ENCODE data around the gene TGFBR3L. TPM values are rescaled to one million over a fixed set of nuclear protein-coding genes. Genes with fewer than 3 reads are reported as not detected.
"Not testable (repeated sequence)": the region's sequence is repeated elsewhere in the genome, so short reads cannot be mapped to it uniquely, and the experiment has no call there.

TGFBR3L gene
- polyA plus RNA-seq, 4 donors: 0.24 to 0.60 (median 0.59) TPM; not detected in 1

DNA sequence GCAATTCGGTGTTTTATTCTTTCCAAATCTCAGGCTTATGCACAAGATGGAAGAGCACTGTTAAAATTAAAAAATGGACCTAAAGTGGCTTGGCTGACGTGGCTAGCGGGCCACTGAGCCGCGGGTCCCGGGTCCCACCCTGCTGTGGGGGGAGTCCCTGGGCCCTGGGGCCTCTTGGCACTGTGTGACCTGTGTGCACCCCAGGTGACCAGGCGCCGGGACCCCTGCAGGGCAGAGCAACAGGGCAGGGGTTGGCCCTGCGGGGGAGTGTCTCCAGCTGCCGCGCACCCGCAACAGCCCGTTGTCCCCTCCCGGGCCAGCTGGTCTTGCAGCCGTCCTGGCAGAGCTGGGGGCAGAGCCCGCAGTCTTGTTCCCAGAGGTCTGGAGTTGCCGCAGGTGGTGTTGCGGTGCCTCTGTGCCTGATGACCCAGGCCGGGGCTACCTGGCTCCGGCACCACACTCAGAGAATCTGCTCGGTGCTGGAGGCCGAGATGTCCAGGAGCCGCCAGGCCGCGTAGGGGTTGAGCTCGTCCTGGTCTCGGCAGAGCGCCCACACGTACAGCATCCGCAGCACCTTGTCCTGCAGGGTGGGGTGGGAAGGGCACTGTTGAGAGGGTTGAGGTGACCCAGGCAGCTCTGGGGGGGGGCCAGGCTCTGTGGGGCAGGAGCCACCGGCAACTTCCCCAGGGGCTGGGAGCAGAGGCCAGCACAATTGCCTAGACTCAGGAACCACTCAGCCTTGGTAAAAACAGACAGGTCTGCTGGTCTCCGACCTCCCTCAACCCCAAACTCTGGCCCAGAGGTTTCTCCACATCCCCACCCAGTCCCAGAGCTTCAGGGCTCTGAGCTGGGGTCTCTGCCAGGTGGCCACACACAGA, 12.3 kb downstream of the TGFBR3L start:
- no peak for DNase-seq (ENCODE audit: low read depth in 4 of 4, low spot score in 3 of 4)

DNA sequence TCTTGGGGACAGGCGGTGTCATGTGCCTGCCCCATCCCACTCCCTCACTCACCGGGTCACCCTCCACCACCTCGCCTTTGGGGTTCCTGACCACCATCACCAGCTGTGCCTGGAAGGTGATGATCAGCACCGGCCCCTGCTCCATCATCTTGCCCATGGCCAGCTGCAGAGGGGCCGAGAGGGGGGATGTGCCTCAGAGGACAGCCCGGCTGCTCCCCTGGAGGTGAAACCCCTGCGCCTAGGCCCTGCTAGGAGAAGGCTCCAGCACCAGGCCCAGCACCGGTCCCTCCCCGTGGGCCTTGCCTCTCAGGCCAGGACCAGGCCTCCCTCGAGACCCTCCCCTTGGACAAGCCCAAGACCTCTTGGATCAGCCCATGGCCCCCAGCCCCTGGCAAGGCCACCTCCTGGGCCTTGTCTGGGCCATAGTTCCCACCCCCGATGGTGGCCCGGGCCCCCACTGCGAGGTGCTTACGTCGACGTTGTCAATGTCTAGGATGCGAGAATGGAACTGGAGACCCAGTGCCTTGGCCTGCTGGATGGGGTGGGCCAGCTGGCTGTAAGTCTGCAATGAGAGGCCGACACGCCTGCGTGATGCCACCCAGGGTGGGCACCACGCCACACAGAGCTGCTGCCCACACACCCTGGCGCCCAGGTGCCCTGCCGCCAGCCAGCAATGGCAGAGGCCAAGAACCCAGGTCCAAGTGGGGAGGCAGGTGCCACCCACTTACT, 13.1 kb downstream of the TGFBR3L start:
- DNase-seq (ENCODE audit: low read depth in 4 of 4, low spot score in 3 of 4): no peak

DNA sequence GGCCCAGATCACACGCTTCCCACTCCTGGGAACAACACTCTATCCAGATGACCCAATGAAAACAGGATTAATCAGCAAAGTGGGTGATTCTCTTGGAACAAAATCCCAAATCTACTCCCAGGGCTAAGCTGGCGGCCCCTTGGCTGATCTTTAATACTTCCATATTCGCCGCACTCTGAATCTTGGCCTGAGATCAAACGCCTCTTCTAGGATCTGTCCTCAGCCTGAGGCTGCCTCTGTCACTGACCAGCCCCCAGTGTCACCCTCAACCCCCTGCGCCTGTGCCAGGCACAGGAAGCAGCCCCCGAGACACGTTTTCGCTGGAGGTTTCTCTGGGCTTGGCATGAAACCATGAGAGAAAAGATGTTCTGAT, 13.7 kb downstream of the TGFBR3L start:
- DNase-seq (ENCODE audit: low read depth in 4 of 4, low spot score in 3 of 4): no peak

DNA sequence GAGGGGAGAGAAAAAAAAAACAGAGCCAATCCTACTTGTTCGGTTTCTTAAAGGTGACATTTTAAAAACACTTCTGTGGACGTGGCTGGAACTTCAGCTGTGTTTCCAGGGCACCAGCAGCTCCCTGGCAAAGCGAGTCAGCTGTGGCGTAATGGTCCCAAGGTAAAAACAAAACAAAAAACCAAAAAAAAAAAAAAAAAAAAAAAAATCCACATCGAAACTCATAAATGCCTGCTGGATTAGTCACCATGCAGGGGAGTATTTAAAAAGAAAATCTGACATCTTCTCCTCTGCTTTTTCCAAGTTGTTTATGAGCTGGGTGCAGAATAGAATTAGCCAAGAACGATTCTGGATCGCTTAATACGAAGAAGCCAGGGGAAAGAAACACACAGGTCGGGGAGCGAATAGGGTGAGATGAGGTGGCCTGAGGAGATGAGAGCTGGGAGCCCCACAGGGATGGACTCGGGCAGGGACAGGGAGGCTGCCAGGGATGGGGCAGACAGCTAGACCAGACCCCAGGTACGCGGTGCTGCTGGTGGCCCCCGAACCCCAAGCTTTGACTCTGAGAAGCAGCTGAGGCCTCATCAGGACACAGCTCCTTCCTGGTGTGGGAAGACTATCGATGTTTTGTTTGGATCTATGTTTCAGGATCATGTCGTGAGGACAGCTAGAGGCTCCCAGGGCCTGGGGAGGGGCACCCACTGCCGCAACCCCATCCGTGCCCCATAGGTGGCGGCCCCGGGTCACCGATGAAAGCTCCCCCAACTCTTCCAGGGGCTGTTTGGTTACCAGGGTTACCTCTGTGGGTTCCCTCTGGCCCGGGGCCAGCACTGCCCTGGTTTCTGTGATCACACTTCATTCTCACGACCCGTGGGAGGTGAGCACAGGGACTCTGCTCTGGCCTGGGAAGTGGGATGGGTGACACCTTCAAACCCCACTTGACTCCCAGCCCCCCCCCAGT, 14.4 kb downstream of the TGFBR3L start:
- DNase-seq (ENCODE audit: low read depth in 4 of 4, low spot score in 3 of 4): no peak

DNA sequence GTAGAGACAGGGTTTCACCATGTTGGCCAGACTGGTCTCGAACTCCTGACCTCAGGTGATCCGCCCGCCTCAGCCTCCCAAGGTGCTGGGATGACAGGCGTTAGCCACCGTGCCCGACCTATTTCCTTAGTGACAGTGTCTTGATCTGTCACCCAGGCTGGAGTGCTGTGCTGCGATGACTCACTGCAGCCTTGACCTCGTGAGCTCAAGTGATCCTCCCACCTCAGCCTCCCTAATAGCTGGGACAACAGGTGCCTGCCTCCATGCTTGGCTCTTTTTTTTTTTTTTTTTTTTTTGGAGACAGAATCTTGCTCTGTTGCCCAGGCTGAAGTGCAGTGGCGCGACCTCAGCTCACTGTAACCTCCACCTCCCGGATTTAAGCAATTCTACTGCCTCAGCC, 15.4 kb downstream of the TGFBR3L start:
- not testable (repeated sequence) for DNase-seq (ENCODE audit: low read depth in 4 of 4, low spot score in 3 of 4)

DNA sequence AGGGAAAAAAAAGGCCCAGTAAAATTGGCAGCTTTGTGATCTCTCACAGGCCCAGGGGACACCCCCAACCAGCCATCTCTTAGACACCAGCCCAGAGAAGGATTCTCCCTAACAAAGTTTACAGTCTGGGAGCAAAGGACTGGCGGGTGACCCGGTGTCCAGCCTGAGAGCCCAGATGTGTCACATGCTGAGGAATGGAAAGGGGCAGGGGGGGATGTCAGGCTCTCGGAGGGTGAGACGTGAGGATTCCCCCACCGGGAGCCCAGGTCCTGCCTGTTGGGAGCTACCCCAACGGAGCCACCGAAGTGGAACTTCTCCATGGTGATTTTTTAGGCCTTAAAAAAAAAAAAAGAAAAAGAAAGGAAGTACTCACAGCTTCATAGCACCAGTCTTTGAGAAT, 16.1 kb downstream of the TGFBR3L start:
- no peak for DNase-seq (ENCODE audit: low read depth in 4 of 4, low spot score in 3 of 4)

DNA sequence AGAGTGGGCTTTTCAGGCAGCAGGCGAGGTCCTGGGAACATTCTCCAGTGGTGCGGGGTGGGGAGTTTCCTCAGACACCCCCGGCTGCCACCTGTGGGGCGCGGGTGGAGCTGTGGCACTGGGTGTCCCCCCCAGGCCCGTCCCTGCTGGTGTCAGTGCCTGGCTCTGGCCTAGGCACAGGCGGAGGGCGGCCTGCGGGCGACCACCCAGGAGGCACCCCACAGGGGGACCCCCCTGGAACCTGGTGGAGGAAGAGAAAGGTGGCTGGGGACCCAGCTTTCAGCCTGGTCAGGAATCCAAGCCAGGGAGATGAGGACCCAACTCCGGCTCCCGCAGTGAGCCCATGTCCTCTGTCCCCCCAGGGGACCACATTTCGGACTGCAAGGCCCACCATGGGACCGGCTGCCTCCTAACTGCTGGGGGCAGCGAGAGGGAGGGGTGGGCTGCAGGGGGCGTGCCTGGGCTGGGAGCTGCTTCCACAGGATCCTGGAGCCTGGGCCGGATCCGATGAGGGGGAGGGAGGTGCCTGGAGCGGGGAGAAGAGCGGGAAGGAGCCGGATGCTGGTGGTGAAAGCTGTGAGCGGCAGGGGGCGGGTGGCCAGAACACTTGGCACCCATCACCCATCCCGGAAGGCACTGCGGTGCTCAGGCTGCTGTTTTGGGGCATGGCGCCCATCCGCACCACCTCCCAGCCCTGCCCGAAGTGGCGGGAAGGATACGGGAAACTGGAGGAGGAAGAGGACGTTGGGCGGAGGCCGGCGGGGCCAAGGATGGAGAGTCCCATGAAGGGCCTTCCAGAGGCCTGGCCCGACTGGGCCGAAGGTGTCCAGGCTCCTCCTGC, 16.8 kb downstream of the TGFBR3L start:
- no peak for DNase-seq (ENCODE audit: low read depth in 4 of 4, low spot score in 3 of 4)

DNA sequence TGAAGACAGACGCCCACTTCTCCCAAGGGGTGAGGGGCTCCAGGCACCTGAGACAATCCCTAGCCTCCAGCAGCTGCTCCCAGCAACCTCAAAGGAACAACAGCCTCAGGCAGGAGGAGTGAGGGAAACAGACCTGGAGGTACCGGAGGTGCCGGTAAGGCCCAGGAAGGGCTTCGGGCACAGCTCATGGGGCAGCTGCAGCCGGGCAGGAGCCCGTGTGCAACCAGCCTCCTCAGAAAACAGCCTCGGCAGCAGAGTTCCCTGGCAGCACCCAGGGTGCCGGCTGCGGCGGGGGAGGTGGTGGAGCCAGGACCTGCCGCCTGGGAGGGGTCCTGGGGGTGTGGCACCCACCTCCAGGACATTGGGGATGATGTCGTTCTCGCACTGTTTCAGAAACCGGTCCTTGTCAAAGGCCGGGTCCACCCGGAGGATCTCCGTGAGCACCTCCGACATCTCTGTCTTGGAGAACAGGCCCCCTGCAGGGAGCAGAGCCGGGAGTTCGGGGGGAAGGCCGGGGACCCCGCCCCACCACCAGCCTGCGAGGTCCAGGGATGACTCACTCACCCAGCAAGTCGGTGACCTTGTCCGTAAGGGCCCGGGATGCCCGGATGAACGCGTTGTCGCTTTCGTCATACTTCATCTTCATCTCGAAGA, 17.8 kb downstream of the TGFBR3L start:
- DNase-seq (ENCODE audit: low read depth in 4 of 4, low spot score in 3 of 4): no peak

DNA sequence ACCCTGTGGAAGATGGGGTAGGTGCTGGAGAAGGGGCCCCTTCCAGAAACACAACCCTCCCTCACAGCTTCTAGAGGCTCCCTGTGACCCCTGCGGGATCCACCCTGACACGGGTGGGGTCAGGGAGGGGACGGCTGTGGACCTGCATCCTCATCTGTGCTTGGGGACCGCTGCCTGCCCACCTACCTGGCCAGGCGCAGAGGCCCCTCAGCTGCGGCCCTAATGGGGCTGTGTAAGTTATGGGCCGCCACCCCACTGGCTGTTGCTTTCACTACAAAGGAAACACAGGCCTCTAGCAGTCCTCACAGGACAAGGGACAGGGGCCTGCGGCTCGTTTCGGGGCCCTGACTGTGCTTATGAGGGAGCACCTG, 18.3 kb downstream of the TGFBR3L start:
- no peak for DNase-seq (ENCODE audit: low read depth in 4 of 4, low spot score in 3 of 4)

DNA sequence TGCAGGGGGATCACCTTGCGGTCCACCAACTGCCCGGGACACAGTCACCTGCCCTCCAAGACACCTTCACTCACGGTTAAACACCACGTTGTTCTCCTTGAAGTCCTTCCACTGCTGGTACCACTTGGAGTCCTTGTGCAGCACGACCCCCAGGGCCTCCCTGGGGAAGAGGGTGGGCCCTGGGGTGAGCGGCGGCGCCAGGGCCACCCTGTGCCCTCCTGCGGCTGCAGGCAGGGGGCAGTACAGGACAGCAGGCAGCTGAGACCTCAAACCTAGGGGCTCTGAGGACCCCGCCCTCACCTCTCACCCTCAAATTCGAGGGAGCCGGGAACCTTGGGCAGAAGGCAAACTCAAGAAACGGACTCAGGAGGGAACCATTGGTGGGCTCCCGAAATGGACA, 18.8 kb downstream of the TGFBR3L start:
- DNase-seq (ENCODE audit: low read depth in 4 of 4, low spot score in 3 of 4): no peak

DNA sequence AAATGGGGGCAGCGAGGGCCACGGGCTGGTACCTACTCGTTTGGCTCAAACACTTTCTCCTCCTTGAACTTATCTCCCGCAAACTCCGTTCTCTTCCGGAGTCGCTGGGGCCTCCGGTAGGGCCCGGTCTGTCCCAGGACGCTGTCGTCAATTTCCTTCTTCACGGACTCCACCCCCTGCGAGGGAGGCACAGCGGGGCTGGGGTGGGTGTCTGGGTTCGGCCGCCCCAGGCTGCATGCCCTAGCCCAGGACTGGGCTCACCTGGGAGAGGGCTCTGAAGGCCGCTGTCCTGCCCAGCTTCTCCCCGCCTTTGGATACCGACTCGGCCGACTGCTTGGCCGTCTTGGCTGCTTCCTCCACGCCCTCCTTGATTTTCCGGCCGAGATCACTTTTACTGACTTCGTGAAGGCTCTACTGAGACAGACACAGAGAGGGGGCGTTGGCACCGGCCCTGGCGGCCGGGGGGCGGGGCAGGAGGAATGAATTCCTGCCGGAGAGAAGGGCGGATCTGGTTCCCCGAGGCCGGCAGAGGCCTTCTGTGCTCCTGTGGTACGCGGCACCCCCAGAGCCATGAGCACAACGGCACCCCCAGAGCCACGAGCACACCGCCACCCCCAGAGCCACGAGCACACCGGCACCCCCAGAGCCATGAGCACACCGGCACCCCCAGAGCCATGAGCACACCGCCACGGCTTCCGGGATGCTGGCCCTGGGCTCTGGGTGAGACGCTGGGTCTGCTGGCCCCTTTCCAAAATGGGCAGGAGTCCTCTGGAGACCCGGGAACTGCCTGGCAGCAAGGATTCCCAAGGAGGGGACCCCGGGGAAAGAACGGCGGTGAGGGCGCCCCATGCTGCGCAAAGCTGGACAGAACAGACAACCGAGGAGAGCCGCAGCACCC, 19.4 kb downstream of the TGFBR3L start:
- no peak for DNase-seq (ENCODE audit: low read depth in 4 of 4, low spot score in 3 of 4)

DNA sequence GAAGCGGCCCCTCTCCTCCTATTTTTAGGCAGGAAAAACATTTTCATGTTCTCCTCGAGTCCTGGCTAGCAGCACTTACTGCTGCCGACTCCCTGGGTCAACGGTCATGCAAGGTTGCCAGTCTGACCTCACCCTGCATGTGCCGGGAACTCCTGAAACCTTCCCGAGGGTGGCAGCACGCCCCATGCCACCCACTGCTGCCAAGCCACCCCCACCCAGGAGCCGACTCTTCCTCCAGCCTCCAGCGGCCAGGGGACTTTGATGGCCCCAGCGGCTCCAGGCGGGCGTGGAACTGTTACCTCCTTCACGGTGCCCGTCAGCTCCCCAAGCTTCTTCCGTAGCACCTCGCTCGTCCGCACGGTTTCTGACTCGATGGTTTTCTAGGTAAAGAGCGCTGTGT, 20.1 kb downstream of the TGFBR3L start:
- DNase-seq (ENCODE audit: low read depth in 4 of 4, low spot score in 3 of 4): no peak

DNA sequence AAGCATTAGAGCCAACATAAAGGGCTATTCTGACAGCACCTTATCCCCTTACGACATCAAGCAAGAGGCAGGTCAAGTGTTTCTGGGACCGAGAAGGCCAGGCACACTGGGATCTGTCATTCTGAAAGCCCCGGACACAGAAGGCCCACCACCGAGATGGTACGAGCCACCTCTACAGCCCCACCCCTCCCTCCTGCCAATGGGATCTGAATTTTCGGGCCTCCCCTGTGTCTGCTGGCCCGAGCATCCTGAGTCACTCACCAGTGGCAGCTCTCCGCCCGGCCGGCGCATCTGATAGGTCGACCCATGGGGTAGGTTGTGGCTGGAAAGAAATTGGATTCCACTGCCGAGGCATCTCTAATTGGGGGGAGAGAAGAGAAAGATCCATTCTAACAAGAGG, 26.2 kb downstream of the TGFBR3L start:
- DNase-seq (ENCODE audit: low read depth in 4 of 4, low spot score in 3 of 4): no peak

DNA sequence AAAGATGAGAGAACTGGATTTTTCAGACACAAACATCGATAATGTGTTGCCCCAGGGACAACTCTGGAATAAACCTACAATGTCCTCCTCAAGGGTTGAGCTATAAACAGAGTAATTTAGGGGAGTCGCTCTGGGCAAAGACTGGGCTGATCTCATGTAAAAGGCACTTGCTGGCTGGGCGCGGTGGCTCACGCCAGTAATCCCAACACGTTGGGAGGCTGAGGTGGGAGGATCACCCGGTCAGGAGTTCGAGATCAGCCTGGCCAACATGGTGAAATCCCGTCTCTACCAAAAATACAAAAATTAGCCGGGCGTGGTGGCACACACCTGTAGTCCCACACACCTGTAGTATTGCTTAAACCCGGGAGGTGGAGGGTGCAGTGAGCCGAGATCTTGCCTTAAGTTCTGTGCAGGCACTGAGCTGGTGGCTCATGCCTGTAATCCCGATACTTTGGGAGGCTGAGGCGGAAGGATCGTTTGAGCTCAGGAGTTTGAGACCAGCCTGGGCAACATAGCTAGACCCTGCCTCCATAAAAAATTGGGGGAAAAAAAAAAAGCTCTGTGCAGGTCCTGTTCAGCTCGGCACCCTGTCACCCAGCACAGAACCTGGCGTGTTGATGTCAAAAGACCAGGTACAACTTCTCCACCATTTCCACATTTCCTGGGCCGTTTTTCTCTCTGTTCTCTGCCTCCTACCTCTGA, 27.4 kb downstream of the TGFBR3L start:
- DNase-seq (ENCODE audit: low read depth in 4 of 4, low spot score in 3 of 4): no peak

DNA sequence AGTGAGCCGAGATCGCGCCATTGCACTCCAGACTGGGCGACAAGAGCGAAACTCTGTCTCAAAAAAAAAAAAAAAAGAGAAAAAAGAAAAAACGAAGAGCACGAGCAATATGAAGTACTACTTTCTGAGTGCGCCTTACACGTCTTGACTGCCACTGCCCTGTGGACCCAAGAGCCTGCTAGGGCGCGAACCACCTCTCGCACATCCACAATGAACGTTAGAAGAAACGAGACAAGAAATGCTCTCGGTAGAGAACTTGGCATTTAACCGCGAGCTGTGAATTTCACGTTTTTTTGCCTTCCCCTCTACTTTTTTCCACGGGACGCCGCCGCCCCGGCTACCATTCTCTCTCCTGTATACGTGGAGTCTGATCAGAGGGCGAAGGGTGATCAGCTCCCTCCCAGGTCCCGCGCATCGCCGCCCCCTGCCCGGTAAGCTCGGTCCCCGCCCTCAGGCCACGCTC, 28.4 kb downstream of the TGFBR3L start:
- DNase-seq (ENCODE audit: low read depth in 4 of 4, low spot score in 3 of 4): no peak

DNA sequence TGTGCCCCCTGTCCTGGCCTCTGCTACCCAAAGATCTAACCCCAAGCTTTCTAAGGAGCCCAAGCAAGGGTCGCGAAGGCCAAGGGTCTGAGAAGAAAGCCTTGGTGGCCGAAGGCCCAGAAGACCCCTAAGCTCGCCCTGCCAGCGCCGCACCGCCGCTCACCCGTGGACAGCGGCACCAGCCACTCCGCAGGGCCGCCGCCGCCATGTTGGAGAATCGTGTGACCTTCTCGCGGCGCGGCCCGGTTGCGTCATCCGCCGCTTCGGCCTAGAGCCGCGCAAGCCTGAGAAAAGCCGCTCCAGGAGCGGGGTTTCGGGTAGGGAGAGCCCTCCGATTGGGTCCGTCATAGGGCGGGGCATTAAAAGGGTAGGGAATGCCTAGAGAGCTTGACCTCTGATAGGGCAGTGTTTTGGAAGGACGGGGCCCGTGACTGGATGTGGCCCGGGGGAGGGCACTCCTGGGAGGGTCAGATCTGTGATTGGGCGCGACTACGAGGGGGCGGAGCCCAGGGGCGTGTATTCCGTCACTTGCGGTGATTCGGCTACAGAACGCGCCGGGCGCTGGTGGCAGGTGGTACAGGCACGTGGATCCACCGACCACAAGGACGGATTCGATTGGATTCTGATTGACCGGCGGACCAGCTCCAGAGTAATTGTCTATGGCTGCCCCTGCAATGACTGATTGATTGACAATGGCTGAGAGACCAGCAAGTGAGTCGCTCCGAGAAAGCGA, 29.0 kb downstream of the TGFBR3L start, which contains the start of gene TIMM44:
TIMM44 (minus strand) TSS at position 223 of the 733 bp plus-strand sequence; CDS start at position 208, 15 bp downstream.
- peak; percentile 95 to 99 (median 98) for DNase-seq (ENCODE audit: low read depth in 4 of 4, low spot score in 3 of 4)

DNA sequence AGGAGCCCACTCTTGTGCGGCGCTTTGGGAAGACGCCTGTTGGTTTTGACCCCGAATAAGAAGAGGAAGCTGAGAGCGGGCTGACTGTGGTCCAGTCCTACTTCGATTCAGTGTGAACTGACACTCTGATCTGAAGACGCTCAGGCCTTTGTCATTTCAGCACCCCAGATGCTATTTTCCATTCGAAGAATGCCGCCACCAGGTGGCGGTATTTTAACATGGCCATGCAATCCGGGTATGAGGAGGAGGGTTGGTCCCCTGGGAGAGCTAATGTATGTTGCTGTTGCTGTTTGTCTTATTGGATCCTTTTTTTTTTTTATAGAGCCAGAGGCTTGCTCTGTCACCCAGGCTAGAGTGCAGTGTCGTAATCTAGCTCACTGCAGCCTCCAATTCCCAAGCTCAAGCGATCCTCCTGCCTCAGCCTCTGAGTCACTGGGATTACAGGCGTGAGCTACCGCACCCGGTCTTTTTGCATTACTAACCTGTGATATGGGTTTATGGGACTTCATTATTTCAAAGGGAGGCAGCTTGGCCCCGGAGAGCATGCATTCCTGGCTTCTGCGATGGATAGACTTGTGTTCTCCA, 29.6 kb downstream of the TGFBR3L start:
- DNase-seq (ENCODE audit: low read depth in 4 of 4, low spot score in 3 of 4): peak; percentile 81 to 89 (median 86)
